ENCODE data around the gene LAD1.
A peak's percentile ranks its signal among the peaks of the same experiment; 100 is the strongest.

The LAD1 gene

DNA sequence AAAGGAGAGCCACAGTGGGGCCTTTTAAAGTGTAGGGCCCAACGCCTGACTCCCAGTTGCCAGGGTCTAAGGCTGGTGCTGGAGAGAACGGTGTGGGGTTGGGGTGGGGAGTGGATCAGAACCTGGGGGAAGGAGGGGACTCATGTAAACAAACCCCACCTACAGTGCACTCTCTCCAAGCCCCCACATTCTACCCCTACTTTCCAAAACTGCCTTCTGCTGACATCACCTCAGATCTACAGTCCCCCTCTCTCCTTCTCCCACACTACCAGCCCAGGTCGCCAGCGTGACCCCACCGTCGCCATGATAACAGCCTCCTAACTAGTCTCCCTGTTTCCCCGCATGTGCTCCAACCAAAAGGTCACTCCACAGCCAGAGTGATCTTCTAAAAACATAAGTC lies 48.2 kb downstream of the LAD1 start:
- no peak for DNase-seq (ENCODE audit: low read depth)
- no peak overlapping the region for H3K4me3 ChIP-seq (ENCODE audit: low read length)
- TF ChIP-seq, protein P1, sequence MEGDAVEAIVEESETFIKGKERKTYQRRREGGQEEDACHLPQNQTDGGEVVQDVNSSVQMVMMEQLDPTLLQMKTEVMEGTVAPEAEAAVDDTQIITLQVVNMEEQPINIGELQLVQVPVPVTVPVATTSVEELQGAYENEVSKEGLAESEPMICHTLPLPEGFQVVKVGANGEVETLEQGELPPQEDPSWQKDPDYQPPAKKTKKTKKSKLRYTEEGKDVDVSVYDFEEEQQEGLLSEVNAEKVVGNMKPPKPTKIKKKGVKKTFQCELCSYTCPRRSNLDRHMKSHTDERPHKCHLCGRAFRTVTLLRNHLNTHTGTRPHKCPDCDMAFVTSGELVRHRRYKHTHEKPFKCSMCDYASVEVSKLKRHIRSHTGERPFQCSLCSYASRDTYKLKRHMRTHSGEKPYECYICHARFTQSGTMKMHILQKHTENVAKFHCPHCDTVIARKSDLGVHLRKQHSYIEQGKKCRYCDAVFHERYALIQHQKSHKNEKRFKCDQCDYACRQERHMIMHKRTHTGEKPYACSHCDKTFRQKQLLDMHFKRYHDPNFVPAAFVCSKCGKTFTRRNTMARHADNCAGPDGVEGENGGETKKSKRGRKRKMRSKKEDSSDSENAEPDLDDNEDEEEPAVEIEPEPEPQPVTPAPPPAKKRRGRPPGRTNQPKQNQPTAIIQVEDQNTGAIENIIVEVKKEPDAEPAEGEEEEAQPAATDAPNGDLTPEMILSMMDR (IDR thresholded peaks at IDR 0.05; ENCODE audit: insufficient read depth, low read depth, low read length, missing control alignments), result no peak

DNA sequence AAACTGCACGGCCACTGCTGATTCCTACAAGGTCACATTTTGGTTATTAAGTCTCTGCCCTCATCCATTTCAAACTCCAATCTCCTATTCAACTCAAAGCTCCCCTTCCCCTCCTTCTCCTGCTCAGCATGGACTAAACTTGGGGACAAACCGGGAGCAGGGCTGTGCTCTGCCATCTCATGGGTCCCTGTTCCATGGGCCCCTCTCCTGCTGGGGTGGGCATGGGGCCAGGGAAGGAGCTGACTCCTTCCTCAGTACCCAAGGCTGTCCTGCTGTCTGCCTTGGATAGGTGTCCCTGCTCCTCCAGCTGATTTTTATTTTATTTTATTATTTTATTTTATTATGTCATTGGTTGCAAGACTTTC lies 48.8 kb downstream of the LAD1 start:
- TF ChIP-seq, protein P1 (IDR thresholded peaks at IDR 0.05; ENCODE audit: insufficient read depth, low read depth, low read length, missing control alignments), result no peak
- no peak overlapping the region for H3K4me3 ChIP-seq (ENCODE audit: low read length)
- no peak for DNase-seq (ENCODE audit: low read depth)

DNA sequence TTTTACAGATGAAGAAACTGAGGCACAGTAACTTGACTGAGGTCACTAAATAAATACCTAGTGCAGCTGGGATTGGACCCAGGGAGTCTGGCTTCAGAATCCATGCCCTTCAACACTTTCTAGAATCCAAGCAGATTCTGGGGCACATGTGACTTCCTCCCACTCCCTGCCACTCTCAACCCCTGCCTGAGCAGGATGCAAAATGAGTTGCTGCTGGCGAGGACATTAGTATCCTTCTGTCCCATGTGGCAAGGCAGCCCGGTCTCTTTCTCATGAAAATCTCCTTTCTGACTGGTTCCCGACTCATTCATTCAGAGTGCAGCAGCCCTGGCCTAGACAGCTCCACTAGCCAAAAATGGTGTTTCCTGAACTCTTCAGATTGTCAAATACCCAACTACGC lies 50.0 kb downstream of the LAD1 start:
- TF ChIP-seq, protein P1 (IDR thresholded peaks at IDR 0.05; ENCODE audit: insufficient read depth, low read depth, low read length, missing control alignments), result no peak
- no peak for DNase-seq (ENCODE audit: low read depth)
- no peak overlapping the region for H3K4me3 ChIP-seq (ENCODE audit: low read length)

DNA sequence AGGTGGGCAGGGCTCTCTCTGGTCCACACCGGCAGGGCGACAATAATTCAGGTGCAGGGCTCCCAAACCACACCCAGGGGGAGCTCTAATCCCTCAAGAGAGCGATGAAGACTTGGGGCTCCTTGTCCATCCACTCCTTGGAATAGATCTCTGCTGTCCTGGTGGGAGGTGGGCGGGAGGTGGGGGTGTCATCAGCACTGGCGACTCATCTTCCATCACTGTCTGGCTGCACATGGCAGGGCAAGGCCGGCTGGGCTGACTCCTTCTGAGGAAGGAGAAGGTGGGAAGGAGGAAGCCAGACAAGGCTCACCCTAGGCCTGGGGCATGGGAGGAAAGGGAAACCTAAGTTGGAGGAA lies 50.9 kb downstream of the LAD1 start:
- H3K4me3 ChIP-seq (ENCODE audit: low read length), result no peak overlapping the region
- TF ChIP-seq, protein P1 (IDR thresholded peaks at IDR 0.05; ENCODE audit: insufficient read depth, low read depth, low read length, missing control alignments), result peak; percentile 82
- DNase-seq (ENCODE audit: low read depth), result peak; percentile 78

DNA sequence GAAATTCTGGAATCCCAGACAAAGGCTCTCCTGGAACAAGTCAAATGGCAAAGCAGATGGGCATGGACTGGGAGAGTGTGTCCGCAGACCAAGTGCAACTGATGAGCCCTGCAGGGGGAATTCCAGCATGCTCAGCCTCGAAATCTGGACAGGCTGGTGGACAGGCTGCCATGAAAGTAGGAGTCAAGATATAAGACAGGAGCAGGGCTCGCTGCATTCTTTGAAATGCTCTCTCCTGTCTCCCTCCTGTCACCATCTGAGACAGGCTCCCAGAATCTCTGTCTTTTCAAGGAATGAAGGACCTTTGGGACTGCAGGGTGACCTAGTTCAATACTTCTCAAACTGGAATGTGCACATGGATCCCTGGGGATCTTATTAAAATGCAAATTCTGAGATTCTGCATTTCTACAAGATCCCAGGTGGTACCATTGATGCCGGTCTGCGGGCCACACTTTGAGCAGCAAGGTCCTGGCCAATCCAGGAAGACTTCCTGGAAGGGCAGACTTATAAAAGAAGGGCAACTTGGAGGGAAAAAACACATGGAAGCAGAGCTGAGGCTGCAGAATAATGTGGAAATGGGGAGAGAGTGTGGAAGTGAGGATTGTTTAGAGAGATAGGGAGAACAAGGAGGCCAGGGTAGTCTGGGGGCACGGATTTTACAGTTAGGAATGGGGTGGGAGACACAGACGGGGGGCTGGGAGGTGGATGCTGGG lies 51.5 kb downstream of the LAD1 start:
- H3K4me3 ChIP-seq (ENCODE audit: low read length), result no peak overlapping the region
- DNase-seq (ENCODE audit: low read depth), result no peak
- TF ChIP-seq, protein P1 (IDR thresholded peaks at IDR 0.05; ENCODE audit: insufficient read depth, low read depth, low read length, missing control alignments), result no peak

DNA sequence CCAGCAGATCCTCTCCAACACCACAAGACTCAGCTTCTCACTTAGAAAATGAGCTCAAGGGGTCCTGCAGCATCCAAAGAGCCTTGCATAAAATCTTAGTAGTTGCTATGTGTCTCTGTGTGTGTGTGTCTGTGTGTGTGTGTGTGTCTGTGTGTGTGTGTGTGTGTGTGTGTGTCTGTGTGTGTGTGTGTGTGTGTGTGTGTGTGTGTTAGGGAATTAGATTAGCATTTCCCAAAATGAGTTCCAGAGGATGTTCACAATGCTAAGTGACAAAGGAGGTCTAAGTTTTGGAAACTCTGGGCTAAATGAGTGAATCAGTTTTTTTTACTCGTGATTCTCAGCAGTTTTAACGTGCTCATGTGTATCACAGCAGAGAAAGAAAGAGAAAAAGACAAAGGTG lies 52.1 kb downstream of the LAD1 start:
- DNase-seq (ENCODE audit: low read depth), result no peak
- no peak overlapping the region for H3K4me3 ChIP-seq (ENCODE audit: low read length)
- TF ChIP-seq, protein P1 (IDR thresholded peaks at IDR 0.05; ENCODE audit: insufficient read depth, low read depth, low read length, missing control alignments), result no peak

DNA sequence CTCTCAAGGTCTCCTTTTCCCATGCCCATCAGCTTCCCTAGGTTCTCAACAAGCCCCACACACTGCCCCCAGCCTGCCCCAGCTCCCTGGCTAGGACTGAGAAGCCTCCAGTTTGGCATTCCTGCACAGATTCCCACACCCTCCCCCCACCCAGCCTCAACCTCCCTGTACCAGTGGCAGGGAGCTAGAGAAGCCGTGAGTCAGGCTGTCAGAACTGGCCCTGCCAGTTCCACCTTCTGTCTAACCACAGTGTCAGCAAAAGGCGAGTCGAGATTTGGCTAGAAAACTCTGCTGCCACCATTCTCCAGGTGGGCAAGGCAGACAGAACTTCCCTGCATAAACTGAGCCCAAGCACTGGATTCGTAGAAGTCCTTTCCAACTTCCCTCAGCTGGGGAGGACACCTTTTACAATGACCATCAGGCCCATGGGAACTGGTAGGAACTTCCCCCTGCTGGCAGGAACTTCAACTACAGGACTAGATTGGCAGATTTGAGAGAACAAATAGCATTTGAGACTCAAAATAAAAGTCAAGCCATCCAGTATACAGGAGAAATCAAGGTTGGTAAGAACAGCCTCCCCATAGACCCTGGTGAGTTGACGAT lies 52.7 kb downstream of the LAD1 start:
- peak; percentile 85 for DNase-seq (ENCODE audit: low read depth)
- TF ChIP-seq, protein P1 (IDR thresholded peaks at IDR 0.05; ENCODE audit: insufficient read depth, low read depth, low read length, missing control alignments), result peak; percentile 83
- H3K4me3 ChIP-seq (ENCODE audit: low read length), result no peak overlapping the region
